Occipital lobe (tissue), 2 donors: Measurements from ENCODE around the gene ZNF786. TPM values are rescaled to one million over a fixed set of nuclear protein-coding genes. Genes with fewer than 3 reads are reported as not detected.
"Not testable (repeated sequence)": the region's sequence is repeated elsewhere in the genome, so short reads cannot be mapped to it uniquely, and the experiment has no call there.

Experiments
- DNase-seq: peaks from one replicate; lab custom pipeline; 2025; lab: John Stamatoyannopoulos, UW
- total RNA-seq: library from RNA; depleted of rRNA; stranded (reverse); fragments of >200 nt; gene quantifications from one replicate; pipeline ENCODE4 v1.2.3, GENCODE V29; 2014

The ZNF786 gene, protein sequence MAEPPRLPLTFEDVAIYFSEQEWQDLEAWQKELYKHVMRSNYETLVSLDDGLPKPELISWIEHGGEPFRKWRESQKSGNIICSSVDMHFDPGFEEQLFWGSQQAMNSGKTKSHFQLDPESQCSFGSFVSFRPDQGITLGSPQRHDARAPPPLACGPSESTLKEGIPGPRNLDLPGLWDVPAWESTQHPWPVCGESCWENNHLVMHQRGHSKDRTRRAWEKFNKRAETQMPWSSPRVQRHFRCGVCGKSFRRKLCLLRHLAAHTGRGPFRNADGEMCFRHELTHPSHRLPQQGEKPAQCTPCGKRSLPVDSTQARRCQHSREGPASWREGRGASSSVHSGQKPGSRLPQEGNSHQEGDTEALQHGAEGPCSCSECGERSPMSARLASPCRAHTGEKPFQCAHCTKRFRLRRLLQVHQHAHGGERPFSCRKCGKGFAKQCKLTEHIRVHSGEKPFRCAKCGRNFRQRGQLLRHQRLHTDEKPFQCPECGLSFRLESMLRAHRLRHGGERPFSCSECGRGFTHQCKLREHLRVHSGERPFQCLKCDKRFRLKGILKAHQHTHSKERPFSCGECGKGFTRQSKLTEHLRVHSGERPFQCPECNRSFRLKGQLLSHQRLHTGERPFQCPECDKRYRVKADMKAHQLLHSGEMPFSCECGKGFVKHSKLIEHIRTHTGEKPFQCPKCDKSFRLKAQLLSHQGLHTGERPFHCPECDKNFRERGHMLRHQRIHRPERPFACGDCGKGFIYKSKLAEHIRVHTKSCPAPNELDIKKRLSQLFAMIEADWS
- 12.6 TPM for total RNA-seq

DNA sequence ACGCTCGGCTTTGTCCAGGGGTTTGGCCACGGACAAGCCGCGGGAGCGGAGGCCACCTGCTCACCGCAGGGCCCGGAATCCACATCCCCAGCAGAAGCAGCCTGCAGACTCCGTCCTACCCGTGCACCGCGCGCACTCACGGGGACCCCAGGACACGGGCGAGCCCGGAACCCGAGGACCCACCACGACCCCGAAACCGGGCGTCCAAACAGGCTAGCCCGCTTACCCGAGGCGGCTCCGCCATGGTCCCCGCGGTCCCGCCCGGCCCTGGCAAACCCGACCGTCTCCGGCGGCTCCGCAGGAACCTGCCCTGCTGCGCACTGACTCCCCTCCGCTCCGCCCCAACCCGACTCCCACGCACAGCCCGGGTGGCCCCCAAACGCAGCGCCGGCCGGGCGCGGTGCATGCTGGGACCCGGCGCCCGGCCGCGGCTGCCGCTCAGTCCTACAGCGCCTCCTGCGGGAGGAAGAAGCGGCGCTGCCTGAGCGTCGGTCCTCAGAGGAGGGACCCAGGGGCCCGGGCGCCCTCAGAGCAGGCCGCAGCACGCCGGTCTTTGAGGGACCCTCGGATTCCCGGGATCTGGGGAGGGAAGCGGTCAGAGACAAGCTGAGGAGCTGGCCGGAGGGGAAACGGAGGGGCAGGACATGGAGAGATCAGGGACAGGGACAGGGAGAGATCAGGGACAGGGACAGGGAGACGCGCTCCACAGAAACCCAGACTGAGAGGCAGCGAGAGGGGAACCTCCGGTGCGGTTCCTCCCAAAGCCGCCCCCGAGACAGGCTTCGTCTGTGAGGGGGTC is at the start of gene ZNF786:
Gene ZNF786 (minus strand): TSS at position 322 of the 799 bp plus-strand sequence. CDS start 78 bp downstream, at position 244.
- DNase-seq: peak; percentile 86

DNA sequence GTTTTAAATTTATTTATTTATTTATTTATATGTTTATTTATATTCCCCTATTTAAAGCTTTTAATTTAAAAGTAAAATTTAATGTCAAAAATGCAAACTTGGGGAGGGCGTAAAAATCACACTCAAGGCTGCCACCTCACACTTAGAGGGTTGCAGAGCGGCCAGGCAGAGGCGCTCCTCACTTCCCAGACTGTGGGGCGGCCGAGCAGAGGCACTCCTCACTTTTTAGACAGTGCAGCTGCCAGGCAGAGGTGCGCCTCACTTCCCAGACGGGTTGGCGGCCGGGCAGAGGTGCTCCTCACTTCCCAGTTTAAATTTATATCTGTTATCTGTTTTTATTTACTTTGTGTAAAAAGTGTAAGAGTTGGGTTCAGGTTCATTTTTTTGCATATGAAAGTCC is 45.6 kb upstream of the ZNF786 start:
- DNase-seq: no peak

DNA sequence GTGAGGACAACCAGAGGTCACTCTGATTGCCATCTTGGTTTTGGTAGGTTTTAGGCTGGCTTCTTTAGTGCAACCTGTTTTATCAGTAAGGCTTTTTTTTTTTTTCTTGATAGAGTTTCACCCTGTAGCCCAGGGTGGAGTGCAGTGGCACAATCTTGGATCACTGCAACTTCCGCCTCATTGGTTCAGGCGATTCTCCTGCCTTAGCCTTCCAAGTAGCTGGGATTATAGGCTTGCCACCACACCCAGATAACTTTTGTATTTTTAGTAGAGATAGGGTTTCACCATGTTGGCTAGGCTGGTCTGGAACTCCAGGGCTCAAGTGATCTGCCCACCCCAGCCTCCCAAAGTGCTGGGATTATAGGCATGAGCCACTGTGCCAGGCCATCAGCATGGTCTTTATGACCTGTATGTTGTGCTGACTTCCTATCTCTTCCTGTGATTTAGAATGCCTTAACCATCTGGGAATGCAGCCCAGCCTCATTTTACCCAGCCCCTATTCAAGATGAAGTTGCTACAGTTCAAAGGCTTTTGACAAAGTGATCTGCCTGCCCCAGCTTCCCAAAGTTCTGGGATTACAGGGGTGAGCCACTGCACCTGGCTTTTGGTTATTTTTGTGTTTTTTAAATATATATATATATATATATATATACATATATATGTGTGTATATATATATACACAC is 42.7 kb upstream of the ZNF786 start:
- DNase-seq: no peak

DNA sequence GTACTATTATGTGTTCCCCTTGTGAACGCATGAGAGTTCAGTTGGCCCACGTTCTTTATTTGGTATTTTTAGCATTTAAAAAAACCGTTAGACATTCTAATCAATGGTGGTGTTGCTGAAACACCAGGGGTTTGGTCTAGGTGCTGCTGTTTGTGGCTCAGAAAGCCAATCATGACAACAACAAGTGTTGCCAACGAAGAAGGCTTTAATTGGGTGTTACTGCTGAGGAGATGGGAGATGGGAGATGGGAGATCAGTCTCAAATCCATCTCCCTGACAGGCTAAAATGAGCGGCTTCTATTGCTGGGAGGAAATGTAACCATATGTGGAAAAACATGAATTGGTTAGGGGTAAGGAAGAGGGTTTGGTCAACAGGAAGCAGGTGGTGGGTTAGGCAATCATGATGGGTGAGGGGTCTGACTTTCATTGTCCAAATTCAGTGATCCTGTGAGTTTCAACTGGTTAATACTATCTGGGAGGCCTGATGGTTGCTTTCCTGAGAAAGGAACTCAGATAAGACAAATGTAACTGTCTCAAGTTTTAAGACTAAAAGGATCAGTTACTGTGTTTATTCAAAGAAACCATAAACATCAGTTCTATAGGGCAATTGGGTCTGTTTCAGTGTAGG is 40.2 kb upstream of the ZNF786 start:
- no peak for DNase-seq

DNA sequence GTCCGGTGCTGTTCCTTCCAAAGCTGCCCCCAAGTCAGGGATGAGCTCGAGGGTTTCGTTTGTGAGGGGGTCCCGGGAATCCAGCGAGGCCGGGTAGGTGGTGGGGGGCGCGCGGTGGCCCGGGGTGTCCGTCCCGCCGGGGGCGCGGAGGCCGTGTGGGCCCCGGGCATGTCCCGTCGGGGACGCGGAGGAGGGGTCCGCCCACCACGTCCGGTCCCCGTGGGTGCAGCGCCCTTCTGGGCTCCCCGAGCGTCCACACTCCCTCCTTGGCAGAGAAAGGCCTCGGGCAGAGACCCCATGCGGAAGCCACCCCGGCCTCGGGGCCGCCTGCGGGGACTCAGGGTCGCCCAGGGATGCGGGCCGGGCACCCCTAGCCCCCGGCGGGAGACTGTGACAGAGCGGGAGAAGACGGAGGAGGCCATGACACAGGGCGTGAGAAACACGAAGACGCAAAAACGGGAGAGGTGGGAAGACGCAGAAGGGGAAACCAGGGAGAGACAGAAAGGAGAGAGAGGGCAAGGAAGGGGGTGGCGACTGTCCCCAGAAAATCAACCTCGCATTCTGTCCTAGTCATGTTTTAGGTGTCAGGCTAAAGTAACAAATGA is 36.2 kb upstream of the ZNF786 start:
- DNase-seq: peak; percentile 34

DNA sequence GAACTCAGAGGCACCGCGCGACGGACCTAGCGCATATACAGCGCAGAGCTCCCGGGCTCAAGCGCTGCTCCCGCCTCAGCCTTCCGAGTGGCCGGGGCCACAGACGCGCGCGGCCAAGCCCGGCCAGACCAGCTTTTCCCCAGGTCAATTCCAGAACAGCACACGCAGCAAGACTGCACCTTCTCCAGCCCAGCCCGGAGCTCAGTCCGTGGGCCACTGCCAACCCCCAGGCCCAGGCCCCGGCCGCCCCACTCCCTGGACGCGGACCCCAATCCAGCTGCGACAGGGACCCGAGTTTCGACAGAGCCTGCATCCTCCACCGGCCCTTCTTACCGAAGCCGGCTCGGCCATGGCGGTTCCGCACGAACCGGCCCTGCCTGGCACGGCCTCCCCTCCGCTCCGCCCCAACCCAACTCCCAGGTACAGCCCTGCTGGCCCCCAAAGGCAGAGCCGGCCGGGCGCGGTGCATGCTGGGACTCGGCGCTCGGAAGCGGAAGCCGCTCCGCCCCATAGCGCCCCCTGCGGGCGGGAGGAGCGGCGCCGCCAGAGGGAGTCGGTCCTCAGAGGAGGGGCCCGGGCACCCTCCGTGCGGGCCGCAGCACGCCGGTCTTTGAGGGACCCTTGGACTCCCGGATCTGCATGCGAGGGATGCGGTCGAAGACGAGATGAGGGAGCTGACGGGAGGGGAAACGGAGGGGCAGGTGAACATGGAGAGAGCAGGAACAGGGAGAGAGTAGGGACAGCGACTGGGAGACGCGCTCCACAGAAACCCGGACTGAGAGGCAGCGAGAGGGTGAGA is 35.5 kb upstream of the ZNF786 start, which contains the start of gene ZNF425:
Gene ZNF425 (minus strand): TSS at position 462 of the 799 bp plus-strand sequence. CDS start 111 bp downstream, at position 351.
- peak; percentile 90 for DNase-seq

DNA sequence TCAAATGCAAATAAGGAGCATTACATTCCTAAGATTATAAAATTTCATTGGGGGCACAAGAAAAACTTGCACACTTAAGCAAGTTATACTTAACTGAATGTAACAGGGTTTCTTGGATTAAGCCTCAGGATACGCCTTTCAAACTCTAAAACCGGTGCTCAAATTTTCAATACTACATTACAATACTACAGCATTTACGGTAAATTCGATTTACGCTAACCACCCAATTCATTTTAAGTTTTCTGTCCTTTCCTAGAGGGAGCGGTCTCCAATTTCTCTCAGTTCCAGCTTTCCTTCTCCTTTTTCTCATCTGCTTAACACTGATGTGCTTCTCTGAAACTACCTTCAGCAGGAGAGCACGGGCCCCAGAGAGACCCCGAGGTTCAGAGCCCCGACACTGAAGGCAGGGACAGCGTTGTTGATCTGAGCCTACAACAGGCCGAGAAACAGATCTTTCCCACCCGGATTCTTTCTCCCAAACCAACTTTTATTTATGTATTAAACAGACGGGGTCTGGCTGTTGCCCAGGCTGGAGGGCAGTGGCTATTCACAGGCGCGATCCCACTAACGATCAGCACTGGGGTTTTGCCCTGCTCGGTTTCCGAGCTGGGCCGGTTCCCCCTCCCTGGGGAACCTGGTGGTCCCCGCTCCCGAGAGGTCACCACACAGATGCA is 34.8 kb upstream of the ZNF786 start:
- DNase-seq: no peak

DNA sequence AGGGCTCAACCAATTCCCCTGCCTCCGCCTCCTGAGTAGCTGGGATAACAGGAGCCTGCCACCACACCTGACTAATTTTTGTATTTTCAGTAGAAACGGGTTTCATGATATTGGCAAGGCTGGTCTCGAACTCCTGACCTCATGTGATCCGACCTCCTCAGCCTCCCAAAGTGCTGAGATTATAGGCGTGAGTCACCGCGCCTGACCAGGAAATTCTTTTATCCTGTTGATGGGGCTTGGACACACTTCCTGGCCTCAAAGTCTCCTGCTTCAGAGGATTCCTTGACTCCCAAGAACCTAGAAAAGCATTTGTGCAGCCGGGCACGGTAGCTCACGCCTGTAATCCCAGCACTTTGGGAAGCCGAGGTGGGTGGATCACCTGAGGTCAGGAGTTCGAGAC is 19.5 kb upstream of the ZNF786 start:
- DNase-seq: no peak

DNA sequence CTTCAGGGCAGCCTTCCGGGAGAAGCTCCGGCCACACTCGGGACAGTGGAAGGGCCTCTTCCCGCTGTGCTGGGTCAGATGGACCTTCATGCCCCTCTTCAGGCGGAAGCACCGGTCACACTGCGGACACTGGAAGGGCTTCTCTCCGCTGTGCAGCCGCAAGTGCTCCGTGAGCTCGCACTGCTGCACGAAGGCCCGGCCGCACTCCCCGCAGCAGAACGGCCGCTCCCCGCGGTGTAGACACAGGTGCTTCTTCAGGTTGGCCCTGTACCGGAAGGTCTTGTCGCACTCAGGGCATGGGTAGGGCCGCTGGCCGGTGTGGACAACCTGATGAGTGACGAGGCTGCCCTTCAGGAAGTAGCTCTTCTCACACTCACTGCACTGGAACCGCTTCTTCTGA is 14.2 kb upstream of the ZNF786 start:
- DNase-seq: no peak

DNA sequence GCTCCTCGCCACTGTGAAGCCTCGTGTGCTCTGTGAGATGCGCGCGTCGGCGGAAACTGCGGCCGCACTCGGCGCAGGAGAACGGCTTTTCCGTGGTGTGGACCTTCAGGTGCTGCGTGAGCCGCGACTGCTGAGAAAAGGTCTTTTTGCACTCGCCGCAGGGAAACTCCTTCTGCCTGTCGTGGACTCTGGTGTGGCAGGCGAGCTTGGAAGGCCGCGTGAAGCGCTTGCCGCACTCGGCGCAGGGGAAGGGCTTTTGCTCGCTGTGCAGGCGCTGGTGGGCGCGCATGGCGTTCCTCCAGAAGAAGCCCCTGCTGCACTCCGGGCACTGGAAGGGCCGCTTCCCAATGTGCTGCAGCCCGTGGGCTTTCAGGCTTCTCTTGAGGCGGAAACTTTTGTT is 13.7 kb upstream of the ZNF786 start:
- no peak for DNase-seq

DNA sequence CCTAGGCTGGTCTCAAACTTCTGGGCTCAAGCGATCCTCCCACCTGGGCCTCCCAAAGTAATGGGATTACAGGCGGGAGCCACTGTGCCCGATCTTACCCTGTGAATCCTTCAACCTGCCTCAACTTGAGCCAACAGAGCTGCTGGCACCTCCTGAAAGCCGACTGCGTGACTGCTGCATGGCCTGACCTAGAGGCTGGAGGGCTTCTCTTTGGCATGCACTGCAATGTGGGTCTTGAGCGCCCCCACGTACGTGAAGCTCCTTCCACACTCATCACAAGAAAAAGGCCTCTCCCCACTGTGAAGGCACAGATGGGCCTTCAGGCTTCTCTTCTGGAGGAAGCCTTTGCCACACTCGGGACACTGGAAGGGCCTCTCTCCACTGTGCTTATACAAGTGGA is 12.9 kb upstream of the ZNF786 start:
- no peak for DNase-seq

DNA sequence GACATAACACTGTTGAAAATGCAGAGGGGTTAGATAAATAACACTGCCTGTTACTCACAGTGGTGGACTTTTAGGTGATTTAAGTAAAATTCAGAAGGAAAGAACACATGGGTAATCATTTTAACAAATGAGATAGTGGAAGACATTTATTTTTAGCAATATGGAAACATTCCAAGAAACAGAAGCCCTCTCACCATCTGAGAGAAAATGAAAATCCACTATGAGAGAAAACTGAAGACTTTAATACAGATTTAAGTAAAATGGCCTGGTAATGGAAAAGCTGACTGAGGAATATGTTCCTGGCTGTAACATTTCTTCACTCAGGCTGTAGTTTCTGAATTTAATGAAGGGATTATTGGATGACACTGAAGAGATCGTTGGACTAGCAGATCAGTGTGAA is 12.1 kb upstream of the ZNF786 start:
- DNase-seq: no peak

DNA sequence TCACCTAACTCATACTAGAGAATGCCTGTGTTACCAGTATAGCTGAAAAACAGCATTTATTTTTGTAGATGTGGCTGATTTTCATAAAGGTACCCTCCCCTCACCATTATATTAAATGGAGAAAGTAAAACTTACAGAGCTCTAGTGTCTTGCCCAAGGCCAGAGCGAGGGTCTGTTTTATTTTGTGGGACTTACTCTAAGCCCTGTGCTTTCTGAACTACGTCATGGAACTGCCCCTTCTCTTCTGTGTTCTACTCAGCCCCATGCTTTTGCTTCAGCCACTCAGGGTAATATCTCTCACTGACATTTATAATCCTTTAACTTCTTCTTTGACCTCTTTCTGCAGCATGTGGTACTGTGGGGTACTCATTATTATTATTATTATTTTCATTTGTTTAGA is 10.3 kb upstream of the ZNF786 start:
- DNase-seq: no peak

DNA sequence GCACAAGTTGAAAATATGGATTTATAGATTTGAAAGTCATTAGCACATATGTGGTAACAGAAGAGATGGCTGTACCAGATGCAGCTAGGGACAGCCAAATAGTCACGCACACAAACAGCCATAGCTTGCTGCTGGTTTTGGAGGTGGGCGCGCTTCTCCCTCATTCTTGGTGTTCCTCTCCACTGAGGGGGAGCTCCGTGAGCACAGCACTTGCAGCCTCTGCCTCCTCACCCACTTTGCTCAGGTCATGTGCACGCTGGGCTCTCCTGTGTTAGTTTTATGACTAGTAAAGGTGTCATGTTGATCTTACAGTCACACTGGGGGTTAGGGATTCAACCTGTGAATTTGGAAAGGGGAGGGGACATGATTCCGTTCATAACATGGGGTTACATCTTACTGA is 8.5 kb upstream of the ZNF786 start:
- DNase-seq: no peak

DNA sequence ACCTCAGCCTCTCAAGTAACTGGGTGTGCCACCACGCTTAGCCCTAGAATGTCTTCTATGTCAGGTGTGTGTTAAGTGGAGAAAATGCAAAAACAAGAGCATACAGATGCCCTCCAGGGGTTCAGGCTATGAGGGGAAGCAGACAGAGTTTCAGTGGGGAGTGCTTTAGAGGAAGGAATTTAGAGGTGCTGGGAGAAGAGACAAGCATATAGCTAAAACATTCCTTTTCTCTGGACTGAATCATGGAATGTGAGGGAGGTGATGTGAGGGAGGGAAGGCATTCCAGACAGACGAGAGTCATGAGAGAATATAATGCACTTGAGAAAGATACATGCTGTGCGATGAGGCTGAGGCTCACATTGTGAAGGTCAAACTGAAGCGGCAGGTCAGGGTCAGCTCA is 6.6 kb upstream of the ZNF786 start:
- no peak for DNase-seq

DNA sequence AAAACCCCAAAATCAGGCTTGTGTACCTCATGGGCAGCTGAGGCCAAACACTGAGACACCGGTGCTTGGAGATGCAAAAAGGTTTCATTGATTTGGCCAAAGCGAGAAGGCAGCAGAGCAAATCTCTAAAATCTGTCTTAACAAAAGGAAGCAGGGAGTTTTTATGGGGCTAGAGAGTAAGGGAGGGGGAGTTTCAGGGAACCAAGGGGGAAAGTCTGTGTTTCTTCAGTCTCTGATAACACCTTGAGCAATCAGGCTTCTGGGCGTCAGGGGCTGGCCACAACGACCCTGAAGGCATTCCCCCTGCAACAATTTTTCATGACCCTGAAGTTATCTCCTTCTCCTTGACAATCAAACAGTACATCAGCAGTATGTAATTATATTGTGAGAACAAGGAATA is 2.7 kb upstream of the ZNF786 start:
- DNase-seq: no peak

DNA sequence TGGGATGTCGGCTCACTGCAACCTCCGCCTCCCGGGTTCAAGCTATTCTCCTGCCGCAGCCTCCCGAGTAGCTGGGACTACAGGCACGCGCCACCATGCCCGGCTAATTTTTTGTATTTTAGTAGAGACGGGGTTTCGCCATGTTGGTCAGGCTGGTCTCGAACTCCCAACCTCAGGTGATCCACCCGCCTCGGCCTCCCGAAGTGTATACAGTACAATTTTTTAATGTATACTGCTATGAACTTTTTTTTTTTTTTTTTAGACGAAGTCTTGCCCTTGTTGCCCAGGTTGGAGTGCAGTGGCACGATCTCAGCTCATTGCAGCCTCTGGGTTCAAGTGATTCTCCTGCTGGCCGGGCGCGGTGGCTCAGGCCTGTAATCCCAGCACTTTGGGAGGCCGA is 1.7 kb upstream of the ZNF786 start:
- not testable (repeated sequence) for DNase-seq

DNA sequence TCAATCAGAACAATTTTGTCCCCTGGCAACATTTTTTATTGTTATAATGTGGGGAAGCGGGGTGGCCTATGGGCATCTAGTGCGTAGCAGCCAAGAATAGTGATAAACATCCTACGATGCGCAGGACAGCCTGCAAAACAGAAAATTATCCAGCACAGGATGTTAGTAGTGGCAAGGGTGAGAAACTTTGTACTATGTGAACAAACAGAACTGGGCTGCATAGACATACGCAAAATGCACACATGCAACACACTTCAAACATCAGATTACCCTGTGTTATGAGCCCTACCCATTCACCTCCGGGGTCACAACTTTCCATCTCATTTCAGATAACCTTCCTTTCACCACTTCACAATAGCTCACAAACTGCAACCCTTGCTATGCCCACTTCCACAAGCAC is 3.1 kb downstream of the ZNF786 start:
- DNase-seq: no peak

DNA sequence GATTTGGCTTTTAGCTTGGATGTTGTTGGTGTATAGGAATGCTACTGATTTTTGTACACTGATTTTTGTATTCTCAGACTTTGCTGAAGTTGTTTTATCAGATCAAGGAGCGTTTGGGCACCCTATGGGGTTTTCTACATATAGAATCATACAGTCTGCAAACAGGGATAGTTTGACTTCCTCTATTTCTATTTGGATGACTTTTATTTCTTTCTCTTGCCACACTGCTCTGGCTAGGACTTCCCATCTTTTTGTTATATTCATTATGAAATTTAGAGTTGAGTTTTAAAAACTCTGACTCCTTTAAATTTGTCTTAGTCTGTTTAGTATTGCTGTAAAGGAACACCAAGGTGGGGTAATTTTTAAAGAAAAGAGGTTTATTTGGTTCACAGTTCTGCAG is 4.7 kb downstream of the ZNF786 start:
- DNase-seq: no peak
